Mucosa of stomach (tissue), 1 donor: Measurements from ENCODE around the gene C12orf50.

Experiments used
- H3K27me3 ChIP-seq: one replicate; pipeline ENCODE4 v1.7.0; 2013; ENCODE audit warnings: mild to moderate bottlenecking, low read length; ENCODE audit not compliant: control insufficient read depth, insufficient read depth
- H3K36me3 ChIP-seq: one replicate; pipeline ENCODE4 v1.7.0; 2013; ENCODE audit warnings: low read length; ENCODE audit not compliant: control insufficient read depth, insufficient read depth
- H3K4me1 ChIP-seq: one replicate; pipeline ENCODE4 v1.7.0; 2013; ENCODE audit warnings: mild to moderate bottlenecking, low read length; ENCODE audit not compliant: control insufficient read depth, insufficient read depth
- H3K4me3 ChIP-seq: one replicate; pipeline ENCODE4 v1.7.0; 2013; ENCODE audit warnings: low read length
- H3K9ac ChIP-seq: one replicate; pipeline ENCODE4 v1.7.0; 2013; ENCODE audit warnings: mild to moderate bottlenecking, low read length, moderate library complexity
- H3K9me3 ChIP-seq: one replicate; pipeline ENCODE4 v1.7.0; 2013; ENCODE audit warnings: mild to moderate bottlenecking, low read length, moderate library complexity; ENCODE audit not compliant: control insufficient read depth
- donor health status: Pancreatic carcinoma.

The C12orf50 gene

DNA sequence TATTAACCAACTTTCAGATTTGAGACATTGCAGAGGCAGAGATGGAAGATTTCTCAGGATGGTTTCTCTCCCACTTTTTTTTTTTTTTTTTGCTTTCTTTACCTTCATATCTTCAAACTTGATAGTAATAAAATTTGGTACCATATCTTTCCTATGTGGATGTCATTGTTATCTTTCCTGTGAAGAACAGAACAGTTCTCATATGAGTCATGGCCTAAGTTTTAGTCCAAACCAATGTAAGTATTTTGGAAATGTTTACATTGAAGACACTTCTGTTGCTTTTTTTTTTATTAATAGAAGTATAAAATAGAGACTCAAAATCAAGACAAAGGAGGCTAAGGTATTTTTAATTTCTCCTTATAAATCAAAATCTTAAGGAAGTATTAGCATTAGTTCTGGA, 95.2 kb downstream of the C12orf50 start:
- Histone ChIP-seq H3K27me3 (no peaks in the 10 kb centered on the region), H3K36me3 (no peaks in the 10 kb centered on the region), H3K9me3 (no peaks in the 10 kb centered on the region), H3K4me3 (no peak overlapping the region), H3K9ac (no peak overlapping the region), H3K4me1 (no peaks in the 10 kb centered on the region)

DNA sequence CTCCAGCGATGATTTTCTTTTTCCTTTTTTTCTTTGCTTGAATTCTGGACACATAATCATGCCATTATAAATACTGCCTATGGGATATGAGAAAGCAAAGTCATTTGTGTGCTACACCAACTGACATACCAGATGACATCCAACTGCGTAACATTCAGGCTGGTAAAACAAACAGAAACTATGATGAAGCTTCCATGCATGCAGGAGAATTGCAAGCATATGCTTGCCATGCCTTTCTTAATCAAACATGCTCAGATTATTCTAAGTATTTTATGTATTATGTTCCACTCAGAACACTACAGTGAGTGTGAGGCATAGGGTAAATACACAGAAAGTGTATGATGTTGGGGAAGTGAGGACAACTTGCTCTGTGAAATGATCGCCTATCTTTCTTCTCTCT, 97.4 kb downstream of the C12orf50 start:
- Histone ChIP-seq H3K36me3 (no peaks in the 10 kb centered on the region), H3K9ac (no peak overlapping the region), H3K4me1 (no peaks in the 10 kb centered on the region), H3K4me3 (no peak overlapping the region), H3K9me3 (no peaks in the 10 kb centered on the region), H3K27me3 (no peaks in the 10 kb centered on the region)

DNA sequence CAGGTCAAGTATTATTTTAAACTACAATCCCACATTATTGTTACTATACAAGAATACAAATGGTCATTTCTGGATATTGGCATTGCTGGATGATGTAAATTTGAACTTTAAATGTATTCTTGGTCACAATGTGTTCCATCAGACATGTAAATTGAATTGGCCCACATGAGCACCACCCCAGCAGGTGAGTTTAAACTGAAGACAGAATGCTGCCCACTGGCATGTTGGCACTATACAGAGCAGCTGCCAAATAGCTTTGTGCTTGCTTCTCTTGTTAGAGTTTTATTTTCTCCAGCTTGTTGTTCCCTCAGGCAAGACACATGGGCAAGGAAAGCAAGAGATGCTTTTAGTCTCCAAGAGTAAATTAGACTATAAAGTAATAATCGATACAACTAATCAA, 98.6 kb downstream of the C12orf50 start:
- Histone ChIP-seq H3K27me3 (no peaks in the 10 kb centered on the region), H3K9ac (no peak overlapping the region)

More for the DNA sequence above, 98.6 kb downstream of the C12orf50 start:
- no peaks in the 10 kb centered on the region for H3K9me3 ChIP-seq
- no peaks in the 10 kb centered on the region for H3K36me3 ChIP-seq
- H3K4me3 ChIP-seq: no peak overlapping the region
- no peaks in the 10 kb centered on the region for H3K4me1 ChIP-seq
